ENCODE measurements around the gene AK8. TPM values are rescaled to one million over a fixed set of nuclear protein-coding genes. Genes with fewer than 3 reads are reported as not detected.

The AK8 gene
- total and polyA plus RNA-seq, 2 experiments from 2014 or later, result 0.14 to 0.78 TPM

DNA sequence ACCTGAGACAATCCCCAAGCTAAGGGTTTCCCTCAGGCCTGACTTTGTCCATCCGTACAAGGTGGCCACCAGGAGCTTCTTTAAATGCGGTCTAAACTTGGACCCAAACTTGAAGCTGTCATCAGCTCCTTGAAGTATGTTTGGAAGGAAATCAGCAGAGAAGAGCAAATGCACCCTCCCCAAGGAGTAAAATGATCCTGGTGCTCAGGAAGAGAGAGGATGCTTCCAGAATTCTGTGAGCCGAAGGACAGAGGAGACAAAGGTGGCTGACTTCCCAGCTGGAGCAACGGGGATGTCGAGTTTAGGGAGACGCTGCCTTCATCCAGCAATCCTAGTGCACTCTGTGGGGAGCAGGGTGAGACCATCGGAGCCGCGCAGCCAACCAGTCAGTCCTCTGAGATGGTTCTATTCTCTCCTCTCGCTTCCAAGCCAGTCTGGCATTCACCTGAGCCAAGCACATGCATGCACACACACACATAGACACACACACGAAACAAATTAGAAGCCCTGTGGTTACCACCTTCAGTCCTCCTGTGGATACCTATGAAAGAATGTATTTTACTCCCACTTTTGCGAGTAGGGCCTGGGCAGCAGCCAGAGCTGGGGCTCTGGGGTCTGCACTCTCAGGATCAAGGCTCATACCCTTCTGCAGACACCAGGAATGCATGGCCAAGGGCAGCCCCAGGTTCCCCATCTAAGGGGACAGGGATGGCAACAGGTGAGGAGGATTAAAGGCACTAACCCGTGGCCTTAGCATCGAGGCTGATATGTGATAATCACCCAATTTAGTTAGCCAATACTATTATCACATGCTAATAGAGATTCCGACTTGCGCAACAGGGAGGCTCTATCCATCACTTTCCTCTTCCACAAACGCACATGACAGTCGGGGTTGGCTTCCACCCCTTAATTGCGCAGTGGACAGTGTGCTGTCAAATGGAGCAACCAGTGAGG lies 132.1 kb downstream of the AK8 start:
- H3K27me3 ChIP-seq (ENCODE audit: insufficient read depth), result peaks cover 32% of the 10 kb centered on the region
- no peaks in the 10 kb centered on the region for H3K79me2 ChIP-seq (replicated peaks; ENCODE audit: insufficient read depth)
- H3K27ac ChIP-seq (ENCODE audit: low read depth), result no peak overlapping the region
- H3K27me3 Mint-ChIP-seq (ENCODE audit: insufficient read depth, low read depth, poor library complexity), result peaks cover 48% of the 10 kb centered on the region
- peaks cover 25% of the 10 kb centered on the region for H3K4me1 ChIP-seq (ENCODE audit: insufficient read depth)
- peaks cover 45% of the 10 kb centered on the region for H3K4me1 Mint-ChIP-seq
- no peaks in the 10 kb centered on the region for H3K9me3 Mint-ChIP-seq
- H3K36me3 ChIP-seq (ENCODE audit: insufficient read depth), result no peaks in the 10 kb centered on the region
- TF ChIP-seq ZNF331 (CRISPR knock-in tag; IDR thresholded peaks at IDR 0.05; ENCODE audit: low read depth), result no peak
- no peak for TF ChIP-seq REST (IDR thresholded peaks at IDR 0.05; ENCODE audit: unreplicated experiment)
- TF ChIP-seq POLR2AphosphoS5 (IDR thresholded peaks at IDR 0.05; ENCODE audit: low read depth), result no peak
- no peaks in the 10 kb centered on the region for H4K20me1 ChIP-seq (replicated peaks; ENCODE audit: insufficient read depth)
- no peak overlapping the region for H3K27ac Mint-ChIP-seq
- H3K4me3 Mint-ChIP-seq, result peak overlapping the region; percentile 75
- no peak for ATAC-seq
- H3K9me2 ChIP-seq (ENCODE audit: insufficient read depth), result no peaks in the 10 kb centered on the region
- H3K4me3 ChIP-seq, result peak overlapping the region; percentile 49; the same call in 1 of the 2 replicates
- no peak for DNase-seq (ENCODE audit: low spot score)
- no peaks in the 10 kb centered on the region for H3F3A ChIP-seq (replicated peaks; ENCODE audit: low read depth)
- no peak overlapping the region for H2AFZ ChIP-seq
- H3K4me2 ChIP-seq, result peak overlapping the region; percentile 81
- H3K36me3 Mint-ChIP-seq (ENCODE audit: low read depth), result no peaks in the 10 kb centered on the region

DNA sequence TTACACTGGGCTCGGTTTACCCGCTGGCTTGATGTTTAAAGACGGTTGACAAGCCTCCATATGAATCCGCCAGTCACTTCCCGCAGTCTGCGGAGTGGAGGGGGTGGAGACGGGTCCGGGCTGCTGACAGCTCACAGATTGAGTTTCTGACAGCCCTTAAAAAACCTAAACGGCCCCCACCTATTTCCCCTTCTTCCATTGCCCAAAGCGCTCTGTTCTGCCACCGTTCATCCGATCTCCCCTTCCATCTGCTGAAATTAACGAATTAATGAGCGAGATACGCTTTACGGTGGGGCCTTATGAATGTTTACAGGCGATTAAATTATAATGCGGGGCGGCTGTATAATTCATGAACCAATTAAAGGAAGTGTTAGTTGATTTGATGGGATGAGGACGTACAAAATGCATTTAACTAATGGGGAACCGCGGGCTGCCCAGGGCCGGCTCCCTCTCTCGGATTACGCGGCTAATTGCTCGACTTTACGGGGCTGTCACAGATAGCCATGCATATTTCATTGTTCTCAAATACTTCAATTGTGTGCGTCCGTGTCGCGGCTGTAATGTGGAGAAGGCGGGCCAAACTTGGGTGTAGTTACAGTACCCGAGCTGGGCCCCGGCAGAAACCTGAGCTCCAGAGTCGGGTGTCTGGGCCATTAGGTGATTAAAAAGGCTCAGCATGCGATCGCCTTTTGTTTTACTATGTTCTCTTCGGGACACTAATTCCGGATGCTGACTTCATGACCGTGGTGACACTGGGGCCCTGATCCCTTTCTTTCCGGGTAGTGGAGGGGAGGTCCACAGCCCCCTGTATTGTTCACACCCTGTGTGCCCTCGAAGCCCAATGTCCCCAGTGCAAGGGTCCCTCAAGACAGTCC lies 133.0 kb downstream of the AK8 start:
- Mint-ChIP-seq H3K27me3 (ENCODE audit: insufficient read depth, low read depth, poor library complexity) (peaks cover 48% of the 10 kb centered on the region), H3K27ac (no peak overlapping the region), H3K4me3 (peak overlapping the region; percentile 75), H3K9me3 (no peaks in the 10 kb centered on the region), H3K4me1 (peaks cover 45% of the 10 kb centered on the region), H3K36me3 (ENCODE audit: low read depth) (no peaks in the 10 kb centered on the region)
- Histone ChIP-seq H3K36me3 (ENCODE audit: insufficient read depth) (no peaks in the 10 kb centered on the region), H3K9me2 (ENCODE audit: insufficient read depth) (no peaks in the 10 kb centered on the region), H3K27me3 (ENCODE audit: insufficient read depth) (peaks cover 32% of the 10 kb centered on the region), H3K4me3 (peak overlapping the region; percentile 49), H4K20me1 (replicated peaks; ENCODE audit: insufficient read depth) (no peaks in the 10 kb centered on the region), H2AFZ (no peak overlapping the region), H3K4me2 (peak overlapping the region; percentile 81), H3K27ac (ENCODE audit: low read depth) (no peak overlapping the region), H3F3A (replicated peaks; ENCODE audit: low read depth) (no peaks in the 10 kb centered on the region), H3K79me2 (replicated peaks; ENCODE audit: insufficient read depth) (no peaks in the 10 kb centered on the region), H3K4me1 (ENCODE audit: insufficient read depth) (peaks cover 25% of the 10 kb centered on the region)
- peak; percentile 76 for DNase-seq (ENCODE audit: low spot score)
- TF ChIP-seq EZH2 (IDR thresholded peaks at IDR 0.05; ENCODE audit: low read depth, unreplicated experiment) (no peak), ZNF331 (CRISPR knock-in tag; IDR thresholded peaks at IDR 0.05; ENCODE audit: low read depth) (no peak), CREB1 (CRISPR knock-in tag; IDR thresholded peaks at IDR 0.05; ENCODE audit: low read depth) (0 out of 2 replicates have a peak, but pooled peaks have one; percentile 43), JUNB (IDR thresholded peaks at IDR 0.05; ENCODE audit: unreplicated experiment) (no peak), STAT1 (IDR thresholded peaks at IDR 0.05; ENCODE audit: unreplicated experiment) (no peak)
- ATAC-seq, result peak; percentile 61

Data from GM23338 (cell line).